Measurements from ENCODE around the gene HOXA5. TPM values are rescaled to one million over a fixed set of nuclear protein-coding genes. Genes with fewer than 3 reads are reported as not detected.

HOXA5 gene
- total RNA-seq, 1 donor from 2014 or later, result not detected

DNA sequence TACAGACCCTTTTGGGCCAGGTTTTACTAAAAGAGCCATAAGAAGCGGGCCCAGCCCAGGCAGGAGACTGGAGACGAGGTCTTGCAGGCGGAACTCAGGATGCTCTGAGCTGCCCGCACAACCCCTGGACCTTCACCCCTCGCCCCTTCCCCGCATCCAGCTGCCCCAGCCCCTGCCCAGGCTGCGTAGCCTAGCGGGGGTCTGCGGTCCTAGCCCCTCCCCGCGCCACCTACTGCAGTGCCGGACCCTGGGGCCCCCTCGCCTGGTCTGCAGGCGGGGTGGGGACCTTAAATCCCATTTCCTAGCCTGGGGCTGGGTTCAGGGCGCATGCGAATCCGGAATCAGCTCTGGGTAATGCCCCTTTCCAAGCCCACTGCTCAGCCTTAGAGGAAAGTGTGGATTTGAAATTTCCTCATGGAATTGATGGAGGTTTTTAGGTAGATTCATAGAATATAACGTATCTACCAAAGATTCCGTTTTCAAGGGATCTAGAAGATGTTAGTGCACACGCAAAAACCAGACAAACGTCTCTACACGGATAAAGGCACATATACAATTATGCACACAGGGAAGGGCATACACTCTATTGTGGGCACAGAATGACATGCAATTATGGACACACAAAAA is 9.4 kb upstream of the HOXA5 start:
- peak; percentile 74 for DNase-seq (ENCODE audit: low spot score)
- Mint-ChIP-seq H3K36me3 (ENCODE audit: low read depth) (peaks cover 3% of the 10 kb centered on the region), H3K27me3 (ENCODE audit: low read depth) (peaks cover 87% of the 10 kb centered on the region), H3K4me3 (ENCODE audit: unreplicated experiment) (no peak overlapping the region), H3K4me1 (ENCODE audit: low read depth) (peaks cover 22% of the 10 kb centered on the region), H3K27ac (ENCODE audit: unreplicated experiment) (no peak overlapping the region), H3K9me3 (ENCODE audit: low read depth) (no peaks in the 10 kb centered on the region)
- TF ChIP-seq, protein P1, sequence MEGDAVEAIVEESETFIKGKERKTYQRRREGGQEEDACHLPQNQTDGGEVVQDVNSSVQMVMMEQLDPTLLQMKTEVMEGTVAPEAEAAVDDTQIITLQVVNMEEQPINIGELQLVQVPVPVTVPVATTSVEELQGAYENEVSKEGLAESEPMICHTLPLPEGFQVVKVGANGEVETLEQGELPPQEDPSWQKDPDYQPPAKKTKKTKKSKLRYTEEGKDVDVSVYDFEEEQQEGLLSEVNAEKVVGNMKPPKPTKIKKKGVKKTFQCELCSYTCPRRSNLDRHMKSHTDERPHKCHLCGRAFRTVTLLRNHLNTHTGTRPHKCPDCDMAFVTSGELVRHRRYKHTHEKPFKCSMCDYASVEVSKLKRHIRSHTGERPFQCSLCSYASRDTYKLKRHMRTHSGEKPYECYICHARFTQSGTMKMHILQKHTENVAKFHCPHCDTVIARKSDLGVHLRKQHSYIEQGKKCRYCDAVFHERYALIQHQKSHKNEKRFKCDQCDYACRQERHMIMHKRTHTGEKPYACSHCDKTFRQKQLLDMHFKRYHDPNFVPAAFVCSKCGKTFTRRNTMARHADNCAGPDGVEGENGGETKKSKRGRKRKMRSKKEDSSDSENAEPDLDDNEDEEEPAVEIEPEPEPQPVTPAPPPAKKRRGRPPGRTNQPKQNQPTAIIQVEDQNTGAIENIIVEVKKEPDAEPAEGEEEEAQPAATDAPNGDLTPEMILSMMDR (IDR thresholded peaks at IDR 0.05), result no peak

- TF ChIP-seq, protein P1 (IDR thresholded peaks at IDR 0.05), result no peak
- peaks cover 22% of the 10 kb centered on the region for H3K4me1 Mint-ChIP-seq (ENCODE audit: low read depth)
- peak within 1 kb of the TSS; percentile 64 for H3K4me3 Mint-ChIP-seq (ENCODE audit: unreplicated experiment)
- H3K27ac Mint-ChIP-seq (ENCODE audit: unreplicated experiment), result no peak within 1 kb of the TSS
- DNase-seq (ENCODE audit: low spot score), result no peak
- peaks cover 85% of the 10 kb centered on the region for H3K27me3 Mint-ChIP-seq (ENCODE audit: low read depth)
- H3K9me3 Mint-ChIP-seq (ENCODE audit: low read depth), result no peaks in the 10 kb centered on the region
- peaks cover 3% of the 10 kb centered on the region for H3K36me3 Mint-ChIP-seq (ENCODE audit: low read depth)
These were observed 8.7 kb upstream of the HOXA5 start, which contains the start of gene HOXA3 for GRCh38 chr7:27151931-27152815. HOXA3 (minus strand) TSS chr7:27152583; CDS start chr7:27110640, 41,943 bp downstream.

DNA sequence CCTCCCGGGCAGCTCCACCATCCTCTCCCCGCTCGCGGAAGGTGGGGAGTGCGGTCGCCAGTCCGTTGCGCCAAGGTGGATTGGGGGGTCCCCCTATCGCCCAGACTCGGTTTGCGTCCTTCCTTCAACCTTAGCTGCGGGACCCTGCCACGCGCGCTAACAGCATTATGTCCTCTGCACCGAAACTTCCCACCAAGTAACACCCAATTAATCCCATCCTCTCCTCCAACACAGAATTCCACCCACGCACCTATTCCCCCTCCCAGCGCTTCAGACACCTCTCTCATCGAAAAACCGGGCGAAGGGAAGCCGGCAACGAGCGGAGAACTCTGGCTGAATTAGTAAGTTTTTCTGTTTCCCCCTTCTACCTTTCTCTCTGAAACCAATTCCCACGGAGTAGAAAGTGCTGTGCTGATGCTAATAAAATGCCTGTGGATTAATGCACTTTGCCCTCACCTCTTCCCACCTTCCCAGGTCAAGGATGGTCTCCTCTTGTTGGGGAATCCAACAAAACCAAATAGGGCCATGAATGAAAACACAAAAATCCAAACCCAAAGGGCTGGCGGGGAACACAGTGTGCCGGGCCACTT is 8.0 kb upstream of the HOXA5 start:
- no peak for DNase-seq (ENCODE audit: low spot score)
- Mint-ChIP-seq H3K27me3 (ENCODE audit: low read depth) (peaks cover 87% of the 10 kb centered on the region), H3K4me1 (ENCODE audit: low read depth) (peaks cover 20% of the 10 kb centered on the region)

GRCh38 chr7:27150568-27151340 is 7.3 kb upstream of the HOXA5 start:
- Mint-ChIP-seq H3K4me3 (ENCODE audit: unreplicated experiment) (peak overlapping the region; percentile 64), H3K27me3 (ENCODE audit: low read depth) (peaks cover 90% of the 10 kb centered on the region), H3K9me3 (ENCODE audit: low read depth) (peaks cover 2% of the 10 kb centered on the region), H3K27ac (ENCODE audit: unreplicated experiment) (no peak overlapping the region), H3K4me1 (ENCODE audit: low read depth) (peaks cover 18% of the 10 kb centered on the region), H3K36me3 (ENCODE audit: low read depth) (peaks cover 5% of the 10 kb centered on the region)
- TF ChIP-seq, protein P1 (IDR thresholded peaks at IDR 0.05), result peak; percentile 89
- peak; percentile 74 for DNase-seq (ENCODE audit: low spot score)

More for the DNA sequence above, 8.0 kb upstream of the HOXA5 start:
- peak overlapping the region; percentile 64 for H3K4me3 Mint-ChIP-seq (ENCODE audit: unreplicated experiment)
- TF ChIP-seq, protein P1 (IDR thresholded peaks at IDR 0.05), result no peak
- H3K9me3 Mint-ChIP-seq (ENCODE audit: low read depth), result peaks cover 1% of the 10 kb centered on the region
- H3K27ac Mint-ChIP-seq (ENCODE audit: unreplicated experiment), result no peak overlapping the region
- H3K36me3 Mint-ChIP-seq (ENCODE audit: low read depth), result peaks cover 3% of the 10 kb centered on the region
